Measurements from ENCODE around the gene BCL7A. TPM values are rescaled to one million over a fixed set of nuclear protein-coding genes. Genes with fewer than 3 reads are reported as not detected.
A peak's percentile ranks its signal among the peaks of the same experiment; 100 is the strongest.
"Not testable (repeated sequence)": the region's sequence is repeated elsewhere in the genome, so short reads cannot be mapped to it uniquely, and the experiment has no call there.

Gene BCL7A
- total RNA-seq, 4 donors from 2014 or later = 4.7 to 8.5 (median 5.6) TPM

- Histone ChIP-seq H3K36me3 (no peaks in the 10 kb centered on the region), H3K4me3 (no peak overlapping the region), H3K9me3 (no peaks in the 10 kb centered on the region), H3K27me3 (no peaks in the 10 kb centered on the region), H3K4me1 (peaks cover 7 to 96% (median 35%) of the 10 kb centered on the region in 3 donors), H3K27ac (peak overlapping the region in 1 of 4 donors; percentile 11)
- 49 to 50% methylated on average over 5 to 7 of the region's 7 CpGs for WGBS, 2 donors (ENCODE audit: low coverage in 1 of 2)
- no peak for ATAC-seq
- no peak for TF ChIP-seq EP300 (IDR thresholded peaks at IDR 0.05)
- TF ChIP-seq, protein P1, sequence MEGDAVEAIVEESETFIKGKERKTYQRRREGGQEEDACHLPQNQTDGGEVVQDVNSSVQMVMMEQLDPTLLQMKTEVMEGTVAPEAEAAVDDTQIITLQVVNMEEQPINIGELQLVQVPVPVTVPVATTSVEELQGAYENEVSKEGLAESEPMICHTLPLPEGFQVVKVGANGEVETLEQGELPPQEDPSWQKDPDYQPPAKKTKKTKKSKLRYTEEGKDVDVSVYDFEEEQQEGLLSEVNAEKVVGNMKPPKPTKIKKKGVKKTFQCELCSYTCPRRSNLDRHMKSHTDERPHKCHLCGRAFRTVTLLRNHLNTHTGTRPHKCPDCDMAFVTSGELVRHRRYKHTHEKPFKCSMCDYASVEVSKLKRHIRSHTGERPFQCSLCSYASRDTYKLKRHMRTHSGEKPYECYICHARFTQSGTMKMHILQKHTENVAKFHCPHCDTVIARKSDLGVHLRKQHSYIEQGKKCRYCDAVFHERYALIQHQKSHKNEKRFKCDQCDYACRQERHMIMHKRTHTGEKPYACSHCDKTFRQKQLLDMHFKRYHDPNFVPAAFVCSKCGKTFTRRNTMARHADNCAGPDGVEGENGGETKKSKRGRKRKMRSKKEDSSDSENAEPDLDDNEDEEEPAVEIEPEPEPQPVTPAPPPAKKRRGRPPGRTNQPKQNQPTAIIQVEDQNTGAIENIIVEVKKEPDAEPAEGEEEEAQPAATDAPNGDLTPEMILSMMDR (IDR thresholded peaks at IDR 0.05) = no peak
- no peak for TF ChIP-seq POLR2A (IDR thresholded peaks at IDR 0.05)
- TF ChIP-seq POLR2AphosphoS5 (IDR thresholded peaks at IDR 0.05) = no peak
Observed at GRCh38 chr12:122104844-122105243, 83.2 kb downstream of the BCL7A start.

DNA sequence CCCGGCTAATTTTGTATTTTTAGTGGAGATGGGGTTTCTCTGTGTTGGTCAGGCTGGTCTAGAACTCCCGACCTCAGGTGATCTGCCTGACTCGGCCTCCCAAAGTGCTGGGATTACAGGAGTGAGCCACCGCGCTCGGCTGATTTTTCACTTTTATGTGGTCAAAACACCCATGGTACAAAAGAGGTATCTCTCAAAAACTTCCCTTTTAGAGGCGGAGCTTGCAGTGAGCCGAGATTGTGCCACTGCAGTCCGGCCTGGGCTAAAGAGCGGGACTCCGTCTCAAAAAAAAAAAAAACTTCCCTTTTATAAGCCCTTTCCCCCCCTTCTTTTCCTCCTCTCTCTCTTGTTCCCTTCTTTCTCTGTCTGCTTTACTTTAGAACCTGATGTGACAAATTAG lies 83.8 kb downstream of the BCL7A start:
- ATAC-seq, H3K9me3 ChIP-seq, H3K27me3 ChIP-seq, H3K36me3 ChIP-seq, H3K4me3 ChIP-seq: not testable (repeated sequence)
- WGBS, 2 donors (ENCODE audit: low coverage in 1 of 2) = 44 to 97% methylated on average over 5 to 8 of the region's 11 CpGs
- H3K4me1 ChIP-seq = peaks cover 5 to 96% (median 33%) of the 10 kb centered on the region in 3 donors
- peak overlapping the region in 2 of 4 donors; percentile 11 to 21 for H3K27ac ChIP-seq

- no CpG with 5 or more reads among the region's 8 CpGs for WGBS, 2 donors (ENCODE audit: low coverage in 1 of 2)
- peaks cover 5 to 93% (median 33%) of the 10 kb centered on the region in 3 donors for H3K4me1 ChIP-seq
- peak overlapping the region in 1 of 4 donors; percentile 39 for H3K27ac ChIP-seq
- H3K9me3 ChIP-seq = no peaks in the 10 kb centered on the region
- no peak for ATAC-seq
- H3K27me3 ChIP-seq = no peaks in the 10 kb centered on the region
- TF ChIP-seq EP300 (IDR thresholded peaks at IDR 0.05) (no peak), POLR2A (IDR thresholded peaks at IDR 0.05) (no peak), POLR2AphosphoS5 (IDR thresholded peaks at IDR 0.05) (no peak)
- TF ChIP-seq, protein P1 (IDR thresholded peaks at IDR 0.05) = no peak
- no peak overlapping the region for H3K4me3 ChIP-seq
- H3K36me3 ChIP-seq = no peaks in the 10 kb centered on the region
Observed at GRCh38 chr12:122106843-122107242, 85.2 kb downstream of the BCL7A start.

DNA sequence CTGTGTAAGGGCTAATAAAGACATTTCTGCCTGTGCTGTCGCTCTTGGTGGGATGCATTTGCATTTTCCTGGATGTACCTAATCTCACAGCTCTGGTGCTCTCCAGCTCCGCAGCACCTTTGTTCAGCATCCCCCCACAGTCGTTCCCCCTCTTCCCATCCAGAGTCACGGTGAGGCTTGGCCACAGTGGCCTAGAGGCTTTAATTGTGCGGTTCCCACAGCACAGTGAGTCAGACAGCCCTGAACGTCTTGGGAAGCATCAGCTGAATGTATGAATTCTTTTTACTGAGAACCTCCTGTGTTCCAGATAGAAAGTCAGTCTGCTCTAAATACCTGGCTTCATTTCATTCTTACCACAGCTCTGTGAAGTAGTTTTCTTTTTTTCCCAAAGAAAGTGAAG lies 85.6 kb downstream of the BCL7A start:
- TF ChIP-seq EP300 (IDR thresholded peaks at IDR 0.05) (no peak), POLR2AphosphoS5 (IDR thresholded peaks at IDR 0.05) (no peak), POLR2A (IDR thresholded peaks at IDR 0.05) (no peak)
- TF ChIP-seq, protein P1 (IDR thresholded peaks at IDR 0.05) = no peak
- Histone ChIP-seq H3K27me3 (no peaks in the 10 kb centered on the region), H3K36me3 (no peaks in the 10 kb centered on the region), H3K9me3 (no peaks in the 10 kb centered on the region), H3K4me3 (no peak overlapping the region), H3K4me1 (peaks cover 5 to 93% (median 33%) of the 10 kb centered on the region in 3 donors), H3K27ac (peak overlapping the region in 1 of 4 donors; percentile 39)
- ATAC-seq = no peak
- 21 to 42% methylated on average over 2 to 3 of the region's 6 CpGs for WGBS, 2 donors (ENCODE audit: low coverage in 1 of 2)

- no peak for ATAC-seq
- Histone ChIP-seq H3K9me3 (no peaks in the 10 kb centered on the region), H3K27ac (no peak overlapping the region), H3K27me3 (no peaks in the 10 kb centered on the region), H3K4me3 (no peak overlapping the region), H3K4me1 (peaks cover 2 to 92% (median 32%) of the 10 kb centered on the region in 3 donors), H3K36me3 (peaks cover 0 to 3% of the 10 kb centered on the region in 2 donors)
- 50 to 60% methylated on average over 2 of the region's 2 CpGs for WGBS, 2 donors (ENCODE audit: low coverage in 1 of 2)
- TF ChIP-seq, protein P1 (IDR thresholded peaks at IDR 0.05) = no peak
- no peak for TF ChIP-seq POLR2A (IDR thresholded peaks at IDR 0.05)
- no peak for TF ChIP-seq EP300 (IDR thresholded peaks at IDR 0.05)
- no peak for TF ChIP-seq POLR2AphosphoS5 (IDR thresholded peaks at IDR 0.05)
Observed at GRCh38 chr12:122111089-122111641, 89.5 kb downstream of the BCL7A start.

Other genes starting within 250 kb of the BCL7A start
- gene RHOF, start 228.2 kb upstream of the BCL7A start, total RNA-seq = 10 to 100 TPM in 3 of 4 donors, 1 to 10 TPM in 1; 9.4 to 15.7 (median 12.1) TPM
- gene SETD1B, start 217.9 kb upstream of the BCL7A start, total RNA-seq = 10 to 100 TPM in 3 of 4 donors, 1 to 10 TPM in 1; 9.6 to 25.1 (median 20.3) TPM
- gene HPD, start 163.0 kb upstream of the BCL7A start, total RNA-seq = 1 to 10 TPM in 3 of 4 donors, not detected in 1; 1.2 to 5.0 (median 2.6) TPM
- 10 to 100 TPM; 54.8 to 79.5 (median 70.7) TPM for gene PSMD9, start 133.1 kb upstream of the BCL7A start, total RNA-seq
- 1 to 10 TPM in 3 of 4 donors, under 1 TPM in 1; 0.35 to 1.9 (median 1.2) TPM for gene CFAP251, start 103.3 kb upstream of the BCL7A start, total RNA-seq
- 10 to 100 TPM; 28.8 to 87.4 (median 54.9) TPM for gene MLXIP, start 56.9 kb downstream of the BCL7A start, total RNA-seq
- gene IL31, start 152.3 kb downstream of the BCL7A start, total RNA-seq = not detected
- gene LRRC43, start 161.2 kb downstream of the BCL7A start, total RNA-seq = 1 to 10 TPM; 1.5 to 9.8 (median 3.6) TPM
- gene B3GNT4, start 181.8 kb downstream of the BCL7A start, total RNA-seq = not detected
- gene DIABLO, start 204.2 kb downstream of the BCL7A start, total RNA-seq = 10 to 100 TPM; 35.8 to 45.3 (median 38.3) TPM
- 10 to 100 TPM; 13.0 to 15.1 (median 13.6) TPM for gene VPS33A, start 244.6 kb downstream of the BCL7A start, total RNA-seq

Data from gastroesophageal sphincter (tissue), 4 donors.